ENCODE results near the gene KDM4E. TPM values are rescaled to one million over a fixed set of nuclear protein-coding genes. Genes with fewer than 3 reads are reported as not detected.

Gene KDM4E
- total and polyA plus RNA-seq, 10 of the 15 experiments (the other 5 are each of a cell fraction or from before 2014, with no cell fraction given), result not detected

- 50% methylated on average over 4 of the region's 4 CpGs for WGBS (ENCODE audit: insufficient coverage, insufficient replicate concordance, low lambda C conversion rate, missing lambda C conversion rate)
- H3K79me2 ChIP-seq (ENCODE audit: control insufficient read depth, insufficient read depth, low read length), result no peaks in the 10 kb centered on the region
- no peak overlapping the region for H2AFZ ChIP-seq (ENCODE audit: control insufficient read depth, low read depth, low read length)
- no peak for DNase-seq (ENCODE audit: low read depth, low spot score)
- H3K36me3 ChIP-seq (ENCODE audit: control insufficient read depth in 2 of 2, insufficient read depth in 2 of 2, low read length in 1 of 2), result no peaks in the 10 kb centered on the region
- FAIRE-seq, result no peak
- H3K27me3 ChIP-seq (replicated peaks in 1 of 2; ENCODE audit: control insufficient read depth in 2 of 2, insufficient read depth in 2 of 2, low read length in 1 of 2), result peaks cover 0 to 3% of the 10 kb centered on the region in 2 experiments; a peak in 3 of 4 replicates
- no peak overlapping the region for H3K4me3 ChIP-seq
- ChIA-PET RAD21 (ENCODE audit: unreplicated experiment) (no interaction called here), SMC1A (ENCODE audit: uncharacterized antibody, unreplicated experiment) (interaction anchor here (0.6 to 1.4 kb wide), 7 partner anchors 14 to 624 kb away, joined by 3 to 6 read pairs (median 3); no protein-coding TSS in a partner anchor), CTCF (no interaction called here), POLR2A (no interaction called here)
- H3K9ac ChIP-seq (ENCODE audit: control insufficient read depth, insufficient read depth, low read length), result no peak overlapping the region
- no peaks in the 10 kb centered on the region for H3K4me1 ChIP-seq (ENCODE audit: control insufficient read depth, insufficient read depth, low read length)
- in situ Hi-C loops (cut with MboI), result no loop called here
- BruUV-seq (replicated peaks), result no TSS peak
- no peaks in the 10 kb centered on the region for H3K9me3 ChIP-seq (replicated peaks; ENCODE audit: control insufficient read depth, insufficient read depth, low read length)
- no peaks in the 10 kb centered on the region for H4K20me1 ChIP-seq (ENCODE audit: control insufficient read depth, insufficient read depth)
- no peak overlapping the region for H3K4me2 ChIP-seq (ENCODE audit: control insufficient read depth, insufficient read depth)
- H3K27ac ChIP-seq (ENCODE audit: control insufficient read depth, insufficient read depth), result no peak overlapping the region
- TF ChIP-seq E4F1 (IDR thresholded peaks at IDR 0.05; ENCODE audit: borderline replicate concordance, partially characterized antibody), result no peak
- ATAC-seq, result no peak
- intact Hi-C loops (cut with micrococcal nuclease; ENCODE audit: unreplicated experiment), result no loop called here
Measured at GRCh38 chr11:95044010-95044409, 19.0 kb downstream of the KDM4E start.

GRCh38 chr11:95045812-95046211 is 20.8 kb downstream of the KDM4E start:
- ChIA-PET POLR2A (no interaction called here), CTCF (interaction anchor here (0.8 kb wide), 1 partner anchor 15 kb away, joined by 3 read pairs; no protein-coding TSS in a partner anchor), RAD21 (ENCODE audit: unreplicated experiment) (no interaction called here), SMC1A (ENCODE audit: uncharacterized antibody, unreplicated experiment) (interaction anchor here (1.3 kb wide), 1 partner anchor 10 kb away, joined by 3 read pairs; no protein-coding TSS in a partner anchor)
- Histone ChIP-seq H2AFZ (ENCODE audit: control insufficient read depth, low read depth, low read length) (no peak overlapping the region), H3K9me3 (replicated peaks; ENCODE audit: control insufficient read depth, insufficient read depth, low read length) (no peaks in the 10 kb centered on the region), H3K27me3 (replicated peaks in 1 of 2; ENCODE audit: control insufficient read depth in 2 of 2, insufficient read depth in 2 of 2, low read length in 1 of 2) (peaks cover 0 to 3% of the 10 kb centered on the region in 2 experiments; a peak in 3 of 4 replicates), H3K9ac (ENCODE audit: control insufficient read depth, insufficient read depth, low read length) (no peak overlapping the region), H3K4me3 (no peak overlapping the region), H3K4me1 (ENCODE audit: control insufficient read depth, insufficient read depth, low read length) (no peaks in the 10 kb centered on the region), H3K4me2 (ENCODE audit: control insufficient read depth, insufficient read depth) (no peak overlapping the region), H3K36me3 (ENCODE audit: control insufficient read depth in 2 of 2, insufficient read depth in 2 of 2, low read length in 1 of 2) (no peaks in the 10 kb centered on the region), H3K79me2 (ENCODE audit: control insufficient read depth, insufficient read depth, low read length) (no peaks in the 10 kb centered on the region), H3K27ac (ENCODE audit: control insufficient read depth, insufficient read depth) (no peak overlapping the region), H4K20me1 (ENCODE audit: control insufficient read depth, insufficient read depth) (no peaks in the 10 kb centered on the region)
- no peak for FAIRE-seq
- DNase-seq (ENCODE audit: low read depth, low spot score), result no peak
- intact Hi-C loops (cut with micrococcal nuclease; ENCODE audit: unreplicated experiment), result no loop called here
- TF ChIP-seq HDAC6 (IDR thresholded peaks at IDR 0.05; ENCODE audit: unreplicated experiment) (no peak), ZNF274 (IDR thresholded peaks at IDR 0.05; ENCODE audit: insufficient read depth, insufficient read length) (no peak), HDGF (IDR thresholded peaks at IDR 0.05) (no peak), ZBTB40 (IDR thresholded peaks at IDR 0.05; ENCODE audit: borderline replicate concordance) (no peak), NFYA (IDR thresholded peaks at IDR 0.05; ENCODE audit: borderline replicate concordance, low read depth, low read length) (no peak), POU2F2 (IDR thresholded peaks at IDR 0.05; ENCODE audit: borderline replicate concordance, low read depth, low read length) (no peak), TARDBP (IDR thresholded peaks at IDR 0.05; ENCODE audit: borderline replicate concordance) (no peak), MAX (IDR thresholded peaks at IDR 0.05; ENCODE audit: low read depth, low read length) (no peak), SREBF1 (IDR thresholded peaks at IDR 0.05; ENCODE audit: low read length) (no peak), MTA2 (IDR thresholded peaks at IDR 0.05; ENCODE audit: low read depth) (no peak), SP1 (IDR thresholded peaks at IDR 0.05; ENCODE audit: low read depth, low read length) (no peak)
- BruUV-seq (replicated peaks), result no TSS peak
- no peak for ATAC-seq
- in situ Hi-C loops (cut with MboI), result no loop called here

Measured in GM12878 (cell line).